HG03139 (cell line): ENCODE results near the gene SCNN1B.
"Not testable (repeated sequence)": the region's sequence is repeated elsewhere in the genome, so short reads cannot be mapped to it uniquely, and the experiment has no call there.

ENCODE experiments used
- ATAC-seq: cut with Tn5 transposase; IDR thresholded peaks from one replicate; pipeline ENCODE4 v1.9.1; 2021; ENCODE audit not compliant: unreplicated experiment

Gene SCNN1B

DNA sequence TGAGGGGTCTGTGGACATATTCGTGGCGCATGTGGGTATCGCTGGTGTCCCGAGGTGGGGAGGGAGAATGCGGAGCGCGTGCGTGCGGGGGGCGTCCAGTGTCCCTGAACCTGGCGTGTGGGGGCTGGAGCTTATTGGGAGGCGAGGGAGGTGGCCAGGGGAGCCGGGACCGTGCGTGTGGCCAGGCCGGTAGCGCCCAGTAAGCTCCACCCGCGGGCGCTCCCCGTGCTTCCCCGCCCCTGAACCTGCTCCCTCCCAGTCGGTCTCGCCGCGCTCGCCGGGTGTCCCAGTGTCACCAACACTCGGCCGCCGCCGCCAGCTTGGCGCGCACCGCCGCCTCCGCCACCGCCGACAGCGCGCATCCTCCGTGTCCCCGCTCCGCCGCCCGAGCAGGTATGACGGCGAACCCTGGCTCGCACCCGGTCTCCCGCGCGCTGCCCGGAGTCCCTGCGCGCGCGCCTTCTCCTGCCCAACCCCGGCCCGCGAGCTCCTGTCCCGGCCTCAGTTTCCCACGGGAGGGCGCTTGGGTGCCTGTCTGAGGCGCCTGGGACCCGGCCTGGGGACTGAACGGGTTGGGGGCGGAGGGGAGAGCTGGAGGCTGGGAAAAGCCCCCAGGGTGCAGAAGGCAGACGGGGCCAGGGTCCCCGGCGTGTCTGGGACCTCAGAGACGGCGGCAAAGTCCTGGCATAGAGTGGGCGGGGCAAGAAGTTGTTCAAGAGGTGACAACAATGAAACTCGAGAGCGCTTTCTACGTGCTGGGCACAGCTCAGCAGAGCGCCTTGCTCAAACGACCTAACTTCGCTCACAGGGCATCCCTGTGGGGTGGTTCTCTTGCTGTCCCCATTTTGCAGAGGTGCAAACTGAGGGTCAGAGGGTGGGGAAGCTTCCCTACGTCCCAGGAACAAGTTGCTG lies at the start of gene SCNN1B:
Gene SCNN1B (plus strand): TSS at position 258 of the 912 bp plus-strand sequence. CDS start 46,298 bp downstream, outside the sequence.
- ATAC-seq, result no peak

- no peak for ATAC-seq
These were observed 49.8 kb upstream of the SCNN1B start for GRCh38 chr16:23252310-23252709.

DNA sequence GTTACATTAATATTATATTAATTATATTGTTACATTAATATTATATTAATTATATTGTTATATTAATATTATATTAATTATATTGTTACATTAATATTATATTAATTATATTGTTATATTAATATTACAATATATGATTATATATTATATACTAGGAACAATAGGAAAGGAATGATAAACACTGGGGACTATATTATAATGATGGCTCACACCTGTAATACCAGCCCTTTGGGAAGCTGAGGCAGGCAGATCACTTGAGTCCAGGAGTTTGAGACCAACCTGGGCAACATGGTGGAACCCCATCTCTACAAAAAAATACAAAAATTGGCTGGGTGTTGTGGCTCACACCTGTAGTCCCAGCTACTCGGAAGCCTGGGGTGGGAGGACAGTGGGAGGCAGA lies 48.5 kb upstream of the SCNN1B start:
- not testable (repeated sequence) for ATAC-seq

GRCh38 chr16:23254338-23254737 lies 47.8 kb upstream of the SCNN1B start:
- no peak for ATAC-seq

DNA sequence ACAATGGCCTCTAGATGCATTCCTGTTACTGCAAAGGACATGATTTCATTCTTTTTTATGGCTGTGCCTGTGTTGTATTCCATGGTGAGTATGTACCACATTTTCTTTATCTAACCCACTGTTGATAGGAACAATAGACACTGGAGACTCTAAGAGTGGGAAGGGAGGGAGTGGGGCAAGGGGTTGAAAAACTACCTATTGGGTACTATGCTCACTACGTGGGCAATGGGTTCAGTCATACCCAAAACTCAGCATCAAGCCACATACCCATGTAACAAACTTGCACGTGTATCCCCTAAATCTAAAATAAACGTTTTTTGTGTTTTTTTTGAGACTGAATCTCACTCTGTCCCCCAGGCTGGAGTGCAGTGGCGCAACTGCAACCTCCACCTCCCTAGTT lies 47.1 kb upstream of the SCNN1B start:
- no peak for ATAC-seq

DNA sequence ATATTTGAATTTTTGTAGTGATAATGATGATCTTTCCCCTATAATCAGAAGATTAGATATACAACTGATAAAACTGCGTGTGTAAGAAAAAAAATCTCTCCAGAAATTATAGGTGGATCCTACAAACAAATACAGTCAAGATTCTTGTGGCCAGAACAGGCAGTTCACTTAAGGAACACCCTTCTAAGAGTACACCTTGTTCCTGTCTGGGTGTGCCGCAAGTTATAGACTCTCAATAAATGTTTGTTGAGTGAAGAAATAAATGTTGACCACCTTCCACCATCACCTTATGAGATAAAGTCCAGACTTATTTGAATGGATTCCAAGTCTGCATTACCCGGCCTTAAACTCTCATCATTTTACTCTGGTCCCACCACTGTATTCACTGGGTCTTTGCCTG lies 45.7 kb upstream of the SCNN1B start:
- ATAC-seq, result no peak

DNA sequence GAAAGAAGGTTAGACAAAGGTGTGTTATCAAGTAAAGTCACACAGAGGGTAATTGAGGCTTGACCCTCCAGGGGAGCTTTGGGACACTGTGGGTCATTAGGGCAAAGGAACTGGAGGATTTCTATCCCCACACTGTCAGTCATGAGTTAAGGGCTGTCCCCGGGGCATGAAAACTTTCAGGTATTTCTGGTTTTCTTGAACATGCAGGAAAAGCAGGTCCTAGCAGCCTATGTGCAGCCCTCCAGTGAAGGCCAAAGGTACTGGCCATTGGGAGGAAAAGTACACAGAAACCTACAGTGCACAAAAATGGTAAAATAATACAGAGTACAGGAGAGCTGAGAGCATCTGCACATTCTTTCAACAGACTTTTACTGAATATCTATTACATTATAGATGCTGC lies 44.4 kb upstream of the SCNN1B start:
- ATAC-seq, result no peak

- no peak for ATAC-seq
These were observed 43.2 kb upstream of the SCNN1B start for GRCh38 chr16:23258919-23259237.

DNA sequence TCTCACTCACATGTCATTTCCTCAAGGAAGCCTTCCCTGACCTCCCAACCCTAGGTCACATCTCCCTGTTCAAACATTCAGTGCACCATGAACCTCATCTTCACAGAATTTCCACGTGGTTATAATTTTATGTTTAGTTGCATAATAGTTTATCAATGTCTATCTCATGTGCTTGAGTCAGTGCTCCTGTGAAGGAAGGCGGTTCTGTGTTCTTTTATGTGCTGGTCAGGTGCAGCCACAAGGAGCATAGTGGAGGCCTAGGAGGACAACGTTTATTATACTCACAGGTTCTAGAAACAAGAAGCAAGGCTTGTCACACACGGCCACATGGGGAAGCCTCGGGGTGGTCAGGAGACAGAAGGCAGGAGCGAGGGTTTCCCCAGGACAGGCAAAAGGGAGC lies 34.5 kb upstream of the SCNN1B start:
- no peak for ATAC-seq

DNA sequence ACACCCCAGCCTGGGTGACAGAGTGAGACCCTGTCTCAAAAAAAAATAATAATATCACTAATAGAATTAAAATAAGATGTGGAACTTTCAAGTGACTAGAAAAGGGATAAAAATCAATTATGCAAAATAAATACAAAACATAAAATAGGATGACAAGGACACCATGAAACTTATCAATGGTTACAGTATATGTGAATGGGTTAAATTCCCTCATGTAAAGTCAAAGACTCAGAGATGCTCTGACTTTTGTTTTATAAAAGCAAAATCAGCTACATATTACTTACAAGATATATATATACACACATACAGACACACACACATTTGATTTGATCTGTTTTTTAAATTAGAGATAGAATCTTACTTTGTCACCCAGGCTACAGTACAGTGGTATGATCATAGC lies 33.5 kb upstream of the SCNN1B start:
- no peak for ATAC-seq

- no peak for ATAC-seq
These were observed 32.7 kb upstream of the SCNN1B start for GRCh38 chr16:23269248-23269953.

DNA sequence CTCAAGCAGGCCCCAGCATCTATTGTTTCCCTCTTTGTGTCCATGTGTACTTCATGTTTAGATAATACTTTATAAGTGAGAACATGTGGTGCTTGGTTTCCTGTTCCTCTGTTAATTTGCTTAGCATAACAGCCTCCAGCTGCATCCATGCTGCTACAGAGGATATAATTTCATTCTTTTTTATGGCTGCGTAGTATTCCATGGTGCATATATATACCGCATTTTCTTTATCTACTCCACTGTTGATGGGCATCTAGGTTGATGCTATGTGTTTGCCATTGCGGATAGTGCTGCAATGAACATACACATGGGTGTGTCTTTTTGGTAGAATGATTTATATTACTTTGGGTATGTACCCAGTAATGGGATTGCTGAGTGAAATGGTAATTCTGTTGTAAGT lies 31.4 kb upstream of the SCNN1B start:
- no peak for ATAC-seq

DNA sequence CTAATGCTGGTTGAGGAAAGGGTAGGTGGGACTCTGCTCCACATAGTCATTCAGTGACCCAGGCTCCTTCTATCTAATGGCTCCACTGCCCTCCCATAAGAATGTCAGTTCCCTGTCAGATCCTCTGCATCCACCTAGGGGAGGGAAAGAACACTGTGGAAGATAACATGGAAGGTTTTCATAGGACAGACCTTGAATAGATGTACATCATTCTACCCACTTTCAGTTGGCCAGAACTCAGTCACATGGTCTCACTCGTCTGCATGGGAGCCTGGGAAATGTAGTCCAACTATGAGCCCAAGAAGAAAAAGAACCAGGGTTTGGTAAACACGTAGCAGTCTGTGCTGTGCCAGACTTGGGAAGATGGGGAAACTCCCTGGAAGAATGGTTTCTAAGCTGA lies 27.1 kb upstream of the SCNN1B start:
- ATAC-seq, result no peak

GRCh38 chr16:23276821-23277220 lies 25.3 kb upstream of the SCNN1B start:
- no peak for ATAC-seq

DNA sequence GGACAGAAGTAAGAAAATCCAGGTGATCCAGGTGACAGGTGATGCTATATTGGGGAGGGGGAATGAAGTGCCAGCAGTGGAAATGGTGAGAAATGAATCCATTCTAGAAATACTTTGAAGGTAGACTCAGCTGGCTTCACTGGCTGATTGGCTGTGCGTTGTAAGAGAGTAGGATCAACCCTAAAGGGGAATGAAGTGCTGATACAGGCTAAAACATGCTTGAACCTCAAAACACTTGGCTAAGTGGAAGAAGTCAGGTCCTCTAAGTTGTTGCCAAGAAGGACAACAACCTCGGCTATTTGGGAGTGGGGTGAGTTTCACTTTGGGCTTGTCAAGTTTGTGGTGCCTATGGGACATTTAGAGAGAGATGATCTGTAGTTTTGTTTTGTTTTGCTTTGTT lies 24.1 kb upstream of the SCNN1B start:
- no peak for ATAC-seq

GRCh38 chr16:23279721-23280153 lies 22.4 kb upstream of the SCNN1B start:
- ATAC-seq, result no peak

DNA sequence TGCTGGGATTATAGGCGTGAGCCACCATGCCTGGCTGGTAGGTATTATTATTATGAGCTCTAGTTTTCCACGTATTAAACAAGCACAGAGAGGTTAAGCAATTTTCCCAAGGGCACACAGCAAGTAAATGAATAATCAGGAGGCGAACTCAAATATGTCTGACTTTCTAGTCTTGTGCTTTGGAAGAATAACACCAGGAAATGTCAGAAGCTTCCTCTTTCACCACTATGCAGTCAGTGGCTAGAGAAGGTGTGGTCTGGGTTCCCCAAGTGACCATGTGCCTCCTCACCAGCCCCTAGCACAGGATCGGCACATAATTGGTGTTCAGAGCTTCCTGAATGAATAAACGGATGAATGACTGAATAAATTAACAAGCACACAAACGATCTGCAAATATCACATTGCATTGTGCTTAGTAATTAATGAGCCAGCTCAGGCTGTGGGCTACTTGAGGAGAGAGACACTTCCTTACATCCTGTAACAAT lies 21.6 kb upstream of the SCNN1B start:
- no peak for ATAC-seq

GRCh38 chr16:23282568-23282967 lies 19.5 kb upstream of the SCNN1B start:
- ATAC-seq, result no peak

- ATAC-seq, result no peak
These were observed 18.5 kb upstream of the SCNN1B start for GRCh38 chr16:23283571-23283970.

GRCh38 chr16:23284584-23284983 lies 17.5 kb upstream of the SCNN1B start:
- ATAC-seq, result no peak

GRCh38 chr16:23286131-23286532 lies 16.0 kb upstream of the SCNN1B start:
- no peak for ATAC-seq

GRCh38 chr16:23288209-23288608 lies 13.9 kb upstream of the SCNN1B start:
- no peak for ATAC-seq
